Mesangial cell (primary cell): ENCODE measurements around the gene SMIM31. TPM values are rescaled to one million over a fixed set of nuclear protein-coding genes. Genes with fewer than 3 reads are reported as not detected.

Source experiments
- total RNA-seq: library from RNA; depleted of rRNA; stranded (reverse); fragments of >200 nt; gene quantifications from 2 replicates; pipeline ENCODE4 v1.2.3, GENCODE V29; 2015

SMIM31 gene
- not detected in 2 replicates for total RNA-seq

GRCh38 chr4:164753873-164754488 is at the start of gene SMIM31:
Gene SMIM31 (plus strand): TSS chr4:164754131. CDS start chr4:164770444, 16,313 bp downstream.

Other genes with a start within 250 kb of the SMIM31 start
- gene APELA, start 123.0 kb downstream of the SMIM31 start, total RNA-seq: not detected in 2 replicates
- gene TRIM61, start 223.5 kb downstream of the SMIM31 start, total RNA-seq: 0.25 and 0.33 TPM in 2 replicates